Astrocyte of the cerebellum (primary cell): Measurements from ENCODE around the gene AJAP1.

ENCODE experiments used
- DNase-seq: peaks from one replicate; pipeline ENCODE4 v3.0.0-alpha.2; 2011; ENCODE audit warnings: low read depth
- H3K4me3 ChIP-seq: 2 replicates; pipeline ENCODE4 v1.5.1; 2011; ENCODE audit warnings: mild to moderate bottlenecking, low read depth, low read length, moderate library complexity
- in situ Hi-C: cut with HindIII; loops from 2 replicates; pipeline ENCODE4 v1.10.0; 2017; ENCODE audit warnings: low sequenced_read_pairs
- TF ChIP-seq, protein P1 (sequence below): IDR thresholded peaks from 2 replicates; pipeline ENCODE4 v1.5.1; 2012; ENCODE audit warnings: low read length, low read depth, moderate library complexity, mild to moderate bottlenecking; ENCODE audit errors: missing control alignments

The AJAP1 gene

DNA sequence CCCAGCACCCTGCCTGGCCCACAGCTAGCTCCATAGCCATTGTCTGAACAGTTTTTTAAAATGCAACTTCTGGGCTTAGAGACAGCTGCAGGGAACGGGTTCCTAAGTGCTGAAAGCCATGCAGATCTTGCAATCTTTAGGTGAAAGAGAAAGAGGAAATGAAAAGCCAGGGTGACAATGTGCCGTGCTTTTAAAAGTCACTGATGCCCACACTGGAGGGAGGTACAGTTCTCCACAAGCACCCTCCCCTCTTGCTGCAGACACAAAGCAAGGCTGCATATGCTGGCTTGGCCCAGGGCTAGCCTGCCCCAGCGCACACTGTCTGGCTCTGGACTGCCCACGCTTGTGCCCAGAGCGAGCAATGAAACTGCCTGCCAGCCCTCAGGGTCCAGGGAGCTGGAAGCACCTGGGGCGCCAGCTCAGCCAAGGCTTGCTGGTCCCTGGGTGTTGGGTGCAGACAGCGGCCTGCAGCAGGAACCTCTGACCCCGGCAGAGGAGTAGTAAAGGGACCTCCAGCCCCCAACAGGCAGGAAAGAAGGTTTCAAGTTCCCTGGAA is 70.4 kb downstream of the AJAP1 start:
- TF ChIP-seq, protein P1, sequence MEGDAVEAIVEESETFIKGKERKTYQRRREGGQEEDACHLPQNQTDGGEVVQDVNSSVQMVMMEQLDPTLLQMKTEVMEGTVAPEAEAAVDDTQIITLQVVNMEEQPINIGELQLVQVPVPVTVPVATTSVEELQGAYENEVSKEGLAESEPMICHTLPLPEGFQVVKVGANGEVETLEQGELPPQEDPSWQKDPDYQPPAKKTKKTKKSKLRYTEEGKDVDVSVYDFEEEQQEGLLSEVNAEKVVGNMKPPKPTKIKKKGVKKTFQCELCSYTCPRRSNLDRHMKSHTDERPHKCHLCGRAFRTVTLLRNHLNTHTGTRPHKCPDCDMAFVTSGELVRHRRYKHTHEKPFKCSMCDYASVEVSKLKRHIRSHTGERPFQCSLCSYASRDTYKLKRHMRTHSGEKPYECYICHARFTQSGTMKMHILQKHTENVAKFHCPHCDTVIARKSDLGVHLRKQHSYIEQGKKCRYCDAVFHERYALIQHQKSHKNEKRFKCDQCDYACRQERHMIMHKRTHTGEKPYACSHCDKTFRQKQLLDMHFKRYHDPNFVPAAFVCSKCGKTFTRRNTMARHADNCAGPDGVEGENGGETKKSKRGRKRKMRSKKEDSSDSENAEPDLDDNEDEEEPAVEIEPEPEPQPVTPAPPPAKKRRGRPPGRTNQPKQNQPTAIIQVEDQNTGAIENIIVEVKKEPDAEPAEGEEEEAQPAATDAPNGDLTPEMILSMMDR, result no peak
- DNase-seq, result no peak
- in situ Hi-C loops, result no loop called here
- H3K4me3 ChIP-seq, result no peak overlapping the region

DNA sequence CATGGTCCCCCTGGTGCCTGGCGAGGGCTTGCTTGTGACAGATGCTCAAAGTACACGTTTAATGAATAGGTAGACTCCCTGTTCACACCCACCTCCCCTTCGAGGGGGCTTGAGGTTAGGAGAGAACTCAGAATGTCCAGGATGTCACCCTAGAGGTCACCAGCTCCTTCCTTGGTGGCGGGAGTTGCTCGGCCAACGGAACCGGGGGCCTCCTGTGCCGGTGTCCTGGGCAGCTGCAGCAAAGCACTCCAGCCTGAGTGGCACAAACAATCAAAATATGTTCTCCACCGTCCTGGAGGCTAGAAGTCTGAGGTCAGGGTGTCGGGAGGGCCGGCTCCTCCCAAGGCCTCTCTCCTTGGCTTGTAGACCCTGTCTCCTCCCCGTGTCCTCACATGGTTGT is 71.0 kb downstream of the AJAP1 start:
- no peak overlapping the region for H3K4me3 ChIP-seq
- TF ChIP-seq, protein P1, result no peak
- no peak for DNase-seq
- in situ Hi-C loops, result no loop called here

DNA sequence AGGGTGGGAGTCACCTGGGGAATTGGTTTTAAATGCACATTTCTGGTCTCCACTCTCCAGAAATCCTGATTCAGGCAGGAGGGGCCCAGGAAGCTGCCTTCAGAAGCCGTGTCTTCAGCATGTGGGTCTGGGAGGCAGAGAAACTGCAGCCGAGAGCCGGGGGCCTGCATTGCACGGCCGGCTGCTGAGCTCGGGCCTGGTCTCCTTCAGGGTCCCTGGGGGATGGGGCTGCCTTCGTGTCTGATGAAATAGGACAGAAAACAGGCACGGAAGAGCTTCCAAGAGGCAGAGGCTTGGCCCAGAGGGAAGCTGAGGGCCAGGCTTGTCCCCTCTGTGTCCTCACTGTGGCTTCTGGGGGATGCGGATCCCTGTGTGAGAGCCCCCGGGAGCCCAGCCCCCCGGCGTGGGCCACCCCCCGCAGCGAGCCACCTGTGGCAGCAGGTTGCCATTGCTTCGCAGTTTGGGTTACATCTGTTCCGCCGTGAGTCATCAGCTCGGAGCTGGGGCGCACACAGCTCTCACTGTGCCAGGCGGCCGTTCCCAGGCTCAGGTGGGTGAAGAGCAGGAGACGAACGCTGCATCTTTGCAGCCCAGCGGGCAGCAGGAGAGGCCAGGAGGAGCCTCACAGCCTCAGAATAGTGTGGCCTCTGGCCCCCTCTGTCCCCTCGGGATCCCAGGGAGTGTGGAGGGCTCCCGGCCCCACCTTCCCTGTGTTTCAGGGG is 72.4 kb downstream of the AJAP1 start:
- TF ChIP-seq, protein P1, result no peak

DNA sequence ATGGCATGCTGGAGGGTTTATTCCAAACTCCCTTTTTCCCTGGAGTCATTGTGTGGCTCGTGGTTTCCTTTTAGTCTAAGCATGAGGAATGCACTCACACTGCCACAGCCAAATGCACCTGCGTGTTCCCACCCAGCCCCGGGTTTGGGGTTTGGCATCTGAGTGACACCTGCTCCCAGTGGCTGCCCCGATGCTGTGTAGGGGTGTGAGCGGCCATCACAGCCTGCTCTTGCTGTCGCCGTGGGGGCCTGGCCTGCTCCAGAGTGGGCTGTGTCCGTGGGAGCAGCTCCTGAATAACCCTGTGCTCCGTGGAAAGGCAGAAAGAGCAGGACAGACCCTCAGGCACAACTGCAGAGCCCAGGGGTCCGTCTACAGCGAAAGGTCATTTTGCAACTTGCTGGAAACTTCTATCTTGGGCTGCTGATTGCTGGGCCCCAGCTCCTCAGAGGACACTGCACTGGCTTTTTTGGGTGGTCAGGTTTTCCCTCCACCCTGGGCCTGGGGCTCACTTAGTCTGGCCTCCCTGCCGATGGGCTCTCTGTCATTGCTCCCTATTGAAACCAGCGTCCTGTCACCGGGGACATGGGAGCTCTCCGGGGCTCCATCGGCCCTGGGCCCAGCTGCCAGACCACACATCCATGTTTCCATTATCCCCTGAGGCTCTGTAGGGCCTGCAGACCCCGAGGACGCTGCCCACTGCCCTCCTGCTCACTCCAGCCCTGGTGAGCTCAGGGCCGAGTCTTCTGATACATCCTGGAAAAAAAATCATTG is 74.1 kb downstream of the AJAP1 start:
- in situ Hi-C loops, result no loop called here
- no peak for DNase-seq
- H3K4me3 ChIP-seq, result no peak overlapping the region
- TF ChIP-seq, protein P1, result no peak

More for the DNA sequence above, 72.4 kb downstream of the AJAP1 start:
- H3K4me3 ChIP-seq, result no peak overlapping the region
- no peak for DNase-seq
- in situ Hi-C loops, result no loop called here

DNA sequence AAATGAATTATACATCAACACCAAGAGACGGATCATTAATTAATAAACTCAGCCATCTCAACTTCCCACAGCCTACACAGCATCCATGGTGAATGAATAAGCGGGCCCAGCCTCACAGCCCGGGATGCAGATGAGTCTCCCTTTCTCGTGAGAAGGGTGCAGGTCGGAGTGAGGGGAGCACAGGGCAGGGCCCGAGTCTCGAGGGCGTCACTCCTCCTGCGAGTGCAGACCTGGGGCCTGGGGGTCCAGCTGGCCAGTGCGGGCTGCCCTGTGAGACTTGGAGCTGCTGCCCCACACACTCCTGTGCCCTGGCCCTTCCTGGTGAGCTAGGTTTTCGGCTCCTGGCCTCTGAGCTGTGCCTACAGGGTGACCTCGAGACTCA is 74.7 kb downstream of the AJAP1 start:
- in situ Hi-C loops, result no loop called here
- TF ChIP-seq, protein P1, result no peak
- no peak overlapping the region for H3K4me3 ChIP-seq
- DNase-seq, result no peak

DNA sequence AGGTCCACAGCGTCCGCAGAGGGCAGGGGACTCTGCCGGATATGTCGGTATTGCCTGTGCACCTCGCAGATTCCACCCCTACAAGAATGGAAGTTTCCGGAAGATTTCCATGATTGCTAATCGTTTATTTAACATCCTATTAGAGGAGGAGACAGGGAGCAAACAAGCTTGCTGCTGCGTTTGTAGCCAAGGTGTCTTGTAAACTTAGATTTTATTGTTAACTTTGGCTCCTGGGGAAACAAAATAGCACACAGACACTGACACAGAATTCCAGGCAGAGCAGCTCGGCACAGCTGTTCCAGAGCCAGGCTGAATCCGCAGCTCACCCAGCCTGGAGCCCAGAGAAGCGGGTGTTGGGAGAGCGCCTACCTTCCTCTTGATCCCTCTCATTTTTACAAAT is 75.7 kb downstream of the AJAP1 start:
- in situ Hi-C loops, result no loop called here
- DNase-seq, result no peak
- no peak overlapping the region for H3K4me3 ChIP-seq
- TF ChIP-seq, protein P1, result no peak
